ENCODE results near the gene HIPK3.

DNA sequence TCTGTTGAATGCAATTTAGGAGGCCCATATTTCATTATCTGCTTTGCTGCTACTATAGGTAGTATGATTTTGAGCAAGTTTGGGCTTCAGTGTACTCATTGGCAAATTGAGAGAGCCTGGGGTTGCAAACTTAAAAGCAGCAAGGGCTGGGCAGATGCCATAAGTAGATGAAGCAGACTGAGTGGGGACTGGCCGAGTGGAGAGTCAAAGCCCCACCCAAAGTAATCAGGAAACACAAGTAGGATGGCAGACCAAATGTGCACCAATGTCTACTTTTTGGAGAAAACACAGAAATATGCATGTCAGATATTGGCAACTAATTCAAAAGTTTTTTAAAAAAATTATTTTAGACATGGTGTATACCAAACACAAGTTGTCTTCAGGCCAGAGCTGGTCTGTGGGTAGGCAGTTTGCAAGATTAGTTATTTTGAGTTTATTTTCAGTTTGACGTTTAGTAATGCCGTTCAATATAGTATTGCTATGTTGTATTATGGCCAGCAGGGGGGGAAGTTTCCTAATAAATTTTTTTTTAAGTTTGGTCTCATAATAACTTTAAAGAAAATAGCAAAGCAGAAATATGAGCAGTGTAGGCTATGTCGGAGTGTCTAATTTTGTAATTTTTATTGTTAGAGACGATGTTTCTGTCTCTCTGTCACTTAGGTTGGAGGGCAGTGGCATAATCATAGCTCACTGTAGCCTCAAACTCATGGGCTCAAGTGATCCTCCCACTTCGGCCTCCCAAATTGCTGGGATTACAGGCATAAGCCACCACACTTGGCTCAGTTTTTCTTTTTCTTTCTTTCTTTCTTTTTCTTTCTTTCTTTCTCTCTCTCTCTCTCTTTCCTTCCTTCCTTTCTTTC is 105.1 kb downstream of the HIPK3 start:
- TF ChIP-seq TSHZ1 (tag by site-specific recombination; IDR thresholded peaks at IDR 0.05; ENCODE audit: borderline replicate concordance) (no peak), HOXA7 (CRISPR knock-in tag; IDR thresholded peaks at IDR 0.05; ENCODE audit: borderline replicate concordance) (no peak), ZSCAN5A (tag by site-specific recombination; IDR thresholded peaks at IDR 0.05) (no peak), CTCF (tag by site-specific recombination; IDR thresholded peaks at IDR 0.05) (no peak), ZNF639 (tag by site-specific recombination; IDR thresholded peaks at IDR 0.05) (no peak), ZXDB (tag by site-specific recombination; IDR thresholded peaks at IDR 0.05) (no peak), ZNF324 (tag by site-specific recombination; IDR thresholded peaks at IDR 0.05) (no peak), ZNF280D (tag by site-specific recombination; IDR thresholded peaks at IDR 0.05) (no peak), ZFHX2 (tag by site-specific recombination; conservative IDR thresholded peaks at IDR 0.05) (no peak), GLI4 (tag by site-specific recombination; IDR thresholded peaks at IDR 0.05) (no peak), PRDM6 (tag by site-specific recombination; IDR thresholded peaks at IDR 0.05) (no peak), ZNF629 (tag by site-specific recombination; IDR thresholded peaks at IDR 0.05) (no peak), ZNF776 (tag by site-specific recombination; IDR thresholded peaks at IDR 0.05; ENCODE audit: borderline replicate concordance) (no peak)
